K562 (cell line): ENCODE measurements around the gene NME2. TPM values are rescaled to one million over a fixed set of nuclear protein-coding genes. Genes with fewer than 3 reads are reported as not detected.
A peak's percentile ranks its signal among the peaks of the same experiment; 100 is the strongest.

Experiments
- ADNP ChIP-seq: fragments of 200-800 bp; sonication (Bioruptor generic); IDR thresholded peaks from 2 replicates; pipeline ENCODE4 v1.6.1; 2016; ENCODE audit warnings: missing genetic modification characterization, missing compliant biosample characterization
- BRF1 ChIP-seq: IDR thresholded peaks from 3 replicates; pipeline ENCODE4 v1.6.1; 2011; ENCODE audit warnings: borderline replicate concordance, mild to moderate bottlenecking; ENCODE audit not compliant: insufficient read length; ENCODE audit errors: extremely low read depth
- CGGBP1 ChIP-seq: fragments of 250-450 bp; sonication (Bioruptor Pico); IDR thresholded peaks from 2 replicates; pipeline ENCODE4 v1.9.0; 2021; ENCODE audit warnings: mild to moderate bottlenecking
- CHD1 ChIP-seq: fragments of 200-600 bp; sonication (generic); IDR thresholded peaks from one replicate; pipeline ENCODE4 v1.6.1; 2012; ENCODE audit warnings: mild to moderate bottlenecking, moderate library complexity, low read length, inconsistent platforms
- EGR1 ChIP-seq: fragments of 450-650 bp; conservative IDR thresholded peaks from 2 replicates; pipeline ENCODE4 v1.6.1; 2017; ENCODE audit warnings: mild to moderate bottlenecking
- EP400 ChIP-seq: fragments of 450-650 bp; IDR thresholded peaks from 2 replicates; pipeline ENCODE4 v1.6.1; 2017; ENCODE audit warnings: antibody characterized with exemption, mild to moderate bottlenecking, moderate library complexity
- ESRRA ChIP-seq: fragments of 450-650 bp; IDR thresholded peaks from 2 replicates; pipeline ENCODE4 v1.6.1; 2014; ENCODE audit warnings: low read depth, mild to moderate bottlenecking, moderate library complexity, borderline replicate concordance
- ETV1 ChIP-seq: fragments of 450-650 bp; conservative IDR thresholded peaks from 2 replicates; pipeline ENCODE4 v1.6.1; 2016; ENCODE audit warnings: missing genetic modification characterization, control low read depth, low read depth, missing compliant biosample characterization
- FOS ChIP-seq: IDR thresholded peaks from 3 replicates; pipeline ENCODE4 v1.6.1; 2011; ENCODE audit not compliant: insufficient read length; ENCODE audit errors: extremely low read depth
- GABPB2 ChIP-seq: fragments of 250-450 bp; sonication (Bioruptor Pico); conservative IDR thresholded peaks from 2 replicates; pipeline ENCODE4 v1.5.1; 2021; ENCODE audit warnings: mild to moderate bottlenecking
- MEF2D ChIP-seq: conservative IDR thresholded peaks from 2 replicates; pipeline ENCODE4 v1.6.1; 2016; ENCODE audit warnings: low read depth, missing genetic modification characterization, missing compliant biosample characterization
- MXI1 ChIP-seq: IDR thresholded peaks from 2 replicates; pipeline ENCODE4 v1.6.1; 2011; ENCODE audit warnings: low read depth, mild to moderate bottlenecking, improper control_type of control experiment, low read length
- PBX2 ChIP-seq, 2 experiments: IDR thresholded peaks in 1 of 2; conservative IDR thresholded peaks in 1 of 2; 2 replicates each; pipeline ENCODE4 v1.6.1; 2016; ENCODE audit warnings: low read depth in 2 of 2, mild to moderate bottlenecking in 1 of 2, missing compliant biosample characterization in 1 of 2, missing genetic modification characterization in 1 of 2, moderate library complexity in 1 of 2
- RBBP5 ChIP-seq: fragments of 200-600 bp; sonication (generic); IDR thresholded peaks from 2 replicates; pipeline ENCODE4 v1.6.1; 2012; ENCODE audit warnings: borderline replicate concordance, mild to moderate bottlenecking, low read length, control low read depth, inconsistent platforms; ENCODE audit not compliant: insufficient read depth, poor library complexity, severe bottlenecking
- RFX7 ChIP-seq: fragments of 250-450 bp; sonication (Bioruptor Pico); IDR thresholded peaks from 2 replicates; pipeline ENCODE4 v1.5.1; 2021; ENCODE audit warnings: mild to moderate bottlenecking
- RNF2 ChIP-seq: sonication (generic); IDR thresholded peaks from 2 replicates; pipeline ENCODE4 v1.6.1; 2016
- ZC3H11A ChIP-seq: IDR thresholded peaks from 2 replicates; pipeline ENCODE4 v1.6.1; 2012; ENCODE audit warnings: low read depth, low read length, improper control_type of control experiment
- ZNF175 ChIP-seq: fragments of 200-800 bp; sonication (Bioruptor generic); IDR thresholded peaks from 2 replicates; pipeline ENCODE4 v1.6.1; 2016; ENCODE audit warnings: low read depth, mild to moderate bottlenecking, missing genetic modification characterization, missing compliant biosample characterization
- ZNF24 ChIP-seq: fragments of 450-650 bp; IDR thresholded peaks from 2 replicates; pipeline ENCODE4 v1.6.1; 2016
- ZNF347 ChIP-seq: fragments of 450-650 bp; formaldehyde crosslinking; IDR thresholded peaks from 2 replicates; pipeline ENCODE4 v1.4.0; 2020; ENCODE audit warnings: low read depth, mild to moderate bottlenecking, moderate library complexity
- ZNF57 ChIP-seq: fragments of 450-650 bp; formaldehyde crosslinking; IDR thresholded peaks from 2 replicates; pipeline ENCODE4 v1.4.0; 2020; ENCODE audit warnings: mild to moderate bottlenecking, moderate library complexity
- ZNF76 ChIP-seq: fragments of 250-450 bp; sonication (Bioruptor Pico); IDR thresholded peaks from 2 replicates; pipeline ENCODE4 v1.4.0; 2020; ENCODE audit warnings: mild to moderate bottlenecking, moderate library complexity, borderline replicate concordance
- ZNF778 ChIP-seq: fragments of 450-650 bp; formaldehyde crosslinking; IDR thresholded peaks from 2 replicates; pipeline ENCODE4 v1.4.0; 2020; ENCODE audit warnings: mild to moderate bottlenecking, moderate library complexity
- polyA plus RNA-seq, 8 experiments: library from polyadenylated mRNA; depleted of rRNA in 4 of 8; stranded (reverse) in 5 of 8; unstranded in 3 of 8; fragments of >200 nt; fragmentation: Nextera tagmentation in 2 of 8; fragmentation: Illumina TruSeq in 1 of 8; extraction: Ambion mirVana in 2 of 8; extraction: Trizol in 1 of 8; gene quantifications; 2 replicates each; pipeline versions ENCODE4 v1.2.1 to v1.2.3, GENCODE V29; 2011 to 2014; ENCODE audit warnings: inconsistent platforms in 1 of 8, missing spikeins in 1 of 8
- total RNA-seq, 7 experiments: library from RNA; depleted of rRNA in 6 of 7; stranded (reverse); fragments of >200 nt in 6 of 7; fragmentation: Illumina TruSeq in 2 of 7; extraction: Trizol in 2 of 7; gene quantifications; 2 replicates each; pipeline versions ENCODE4 v1.2.1 to v1.2.3, GENCODE V29; 2011 to 2021; ENCODE audit warnings: low replicate concordance in 1 of 7
- TF ChIP-seq, protein P1 (sequence below), 2 experiments: fragments of 450-650 bp; IDR thresholded peaks; 2 replicates each; pipeline ENCODE4 v1.6.1; 2016
- TF ChIP-seq, protein P2 (sequence below): fragments of 250-450 bp; sonication (Bioruptor Pico); IDR thresholded peaks from 2 replicates; pipeline ENCODE4 v1.6.1; 2021; ENCODE audit warnings: mild to moderate bottlenecking

The NME2 gene
- total and polyA plus RNA-seq, 9 of the 15 experiments (the other 6 are each of a cell fraction or from before 2014, with no cell fraction given): 684 to 1,202 (median 924) TPM

GRCh38 chr17:51166198-51166986 is at the start of gene NME2 (continued):
- TF ChIP-seq RNF2 (peak; percentile 45; the same call in 1 of the 2 replicates), ZC3H11A (no peak), CGGBP1 (0 out of 2 replicates have a peak, but pooled peaks have one; percentile 54), MEF2D (tag) (no peak), BRF1 (no peak), RBBP5 (peak; percentile 72), MXI1 (peak; percentile 85), EGR1 (no peak), ADNP (tag) (no peak), ZNF57 (CRISPR knock-in tag) (no peak), PBX2 (CRISPR knock-in tag; IDR thresholded peaks at IDR 0.05; ENCODE audit: low read depth) (no peak), PBX2 (tag; conservative IDR thresholded peaks at IDR 0.05; ENCODE audit: low read depth) (no peak), ZNF76 (no peak), GABPB2 (CRISPR knock-in tag) (no peak), ETV1 (tag) (no peak), ZNF24 (no peak), ZNF778 (CRISPR knock-in tag) (no peak), RFX7 (CRISPR knock-in tag) (no peak), CHD1 (peak; percentile 12), ZNF347 (CRISPR knock-in tag) (no peak), EP400 (peak; percentile 93; the same call in 1 of the 2 replicates), FOS (no peak), ZNF175 (CRISPR knock-in tag) (no peak), ESRRA (no peak)
- TF ChIP-seq, protein P1, sequence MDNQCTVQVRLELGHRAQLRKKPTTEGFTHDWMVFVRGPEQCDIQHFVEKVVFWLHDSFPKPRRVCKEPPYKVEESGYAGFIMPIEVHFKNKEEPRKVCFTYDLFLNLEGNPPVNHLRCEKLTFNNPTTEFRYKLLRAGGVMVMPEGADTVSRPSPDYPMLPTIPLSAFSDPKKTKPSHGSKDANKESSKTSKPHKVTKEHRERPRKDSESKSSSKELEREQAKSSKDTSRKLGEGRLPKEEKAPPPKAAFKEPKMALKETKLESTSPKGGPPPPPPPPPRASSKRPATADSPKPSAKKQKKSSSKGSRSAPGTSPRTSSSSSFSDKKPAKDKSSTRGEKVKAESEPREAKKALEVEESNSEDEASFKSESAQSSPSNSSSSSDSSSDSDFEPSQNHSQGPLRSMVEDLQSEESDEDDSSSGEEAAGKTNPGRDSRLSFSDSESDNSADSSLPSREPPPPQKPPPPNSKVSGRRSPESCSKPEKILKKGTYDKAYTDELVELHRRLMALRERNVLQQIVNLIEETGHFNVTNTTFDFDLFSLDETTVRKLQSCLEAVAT (IDR thresholded peaks at IDR 0.05): no peak
- TF ChIP-seq, protein P2, sequence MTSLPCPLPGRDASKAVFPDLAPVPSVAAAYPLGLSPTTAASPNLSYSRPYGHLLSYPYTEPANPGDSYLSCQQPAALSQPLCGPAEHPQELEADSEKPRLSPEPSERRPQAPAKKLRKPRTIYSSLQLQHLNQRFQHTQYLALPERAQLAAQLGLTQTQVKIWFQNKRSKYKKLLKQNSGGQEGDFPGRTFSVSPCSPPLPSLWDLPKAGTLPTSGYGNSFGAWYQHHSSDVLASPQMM: no peak
